ENCODE data around the gene PANK3. TPM values are rescaled to one million over a fixed set of nuclear protein-coding genes. Genes with fewer than 3 reads are reported as not detected.
"Not testable (repeated sequence)": the region's sequence is repeated elsewhere in the genome, so short reads cannot be mapped to it uniquely, and the experiment has no call there.

The PANK3 gene
- total and polyA plus RNA-seq, 4 donors, result 8.0 to 57.1 (median 27.9) TPM

- WGBS, 2 donors, result 73 to 94% methylated on average over 2 of the region's 2 CpGs
- DNase-seq (no peak), ATAC-seq (ENCODE audit: low FRiP score) (no peak)
- Histone ChIP-seq H3K4me1 (ENCODE audit: control insufficient read depth in 1 of 2, insufficient read depth in 2 of 2, low read length in 2 of 2) (no peaks in the 10 kb centered on the region), H3K9me3 (ENCODE audit: control insufficient read depth, low read length) (no peaks in the 10 kb centered on the region), H3K4me3 (ENCODE audit: low read length in 2 of 2) (no peak overlapping the region), H3K27me3 (ENCODE audit: control insufficient read depth in 1 of 2, insufficient read depth in 2 of 2, low read length in 1 of 2) (peaks cover 0 to 1% of the 10 kb centered on the region in 2 donors), H3K36me3 (ENCODE audit: control insufficient read depth in 1 of 2, insufficient read depth in 2 of 2, low read length in 1 of 2) (no peaks in the 10 kb centered on the region), H3K27ac (ENCODE audit: low read depth in 1 of 2, low read length in 2 of 2) (no peak overlapping the region)
- intact Hi-C loops (cut with DNase I), result no loop called here
These were observed 22.8 kb upstream of the PANK3 start for GRCh38 chr5:168601972-168602371.

DNA sequence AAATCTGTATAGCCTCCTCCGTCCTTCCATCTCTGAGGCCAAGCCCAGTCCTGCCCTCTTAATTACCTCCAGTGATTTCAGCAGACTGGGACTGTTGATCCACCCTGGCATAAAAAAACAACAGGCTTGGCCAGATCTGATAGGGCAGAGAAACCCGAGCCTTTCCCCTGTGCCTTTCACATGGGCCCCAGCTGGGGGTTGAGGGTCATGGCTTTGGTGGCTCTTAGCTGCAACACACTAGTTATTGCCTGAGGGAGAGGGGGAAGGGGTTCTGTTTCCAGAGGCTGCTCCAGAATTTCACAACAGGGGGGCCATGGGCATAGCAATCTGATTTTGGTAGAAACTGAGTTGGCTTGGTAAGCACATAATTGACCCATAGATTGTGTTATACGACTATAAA, 21.2 kb upstream of the PANK3 start:
- H3K27ac ChIP-seq (ENCODE audit: low read depth in 1 of 2, low read length in 2 of 2), result no peak overlapping the region
- H3K4me1 ChIP-seq (ENCODE audit: control insufficient read depth in 1 of 2, insufficient read depth in 2 of 2, low read length in 2 of 2), result no peaks in the 10 kb centered on the region
- 64 to 70% methylated on average over 3 of the region's 3 CpGs for WGBS, 2 donors
- intact Hi-C loops (cut with DNase I), result no loop called here
- H3K36me3 ChIP-seq (ENCODE audit: control insufficient read depth in 1 of 2, insufficient read depth in 2 of 2, low read length in 1 of 2), result no peaks in the 10 kb centered on the region
- no peaks in the 10 kb centered on the region for H3K9me3 ChIP-seq (ENCODE audit: control insufficient read depth, low read length)
- DNase-seq (no peak), ATAC-seq (ENCODE audit: low FRiP score) (no peak)
- no peak overlapping the region for H3K4me3 ChIP-seq (ENCODE audit: low read length in 2 of 2)
- H3K27me3 ChIP-seq (ENCODE audit: control insufficient read depth in 1 of 2, insufficient read depth in 2 of 2, low read length in 1 of 2), result peaks cover 0 to 1% of the 10 kb centered on the region in 2 donors

- DNase-seq, result no peak
- no peaks in the 10 kb centered on the region for H3K4me1 ChIP-seq (ENCODE audit: control insufficient read depth in 1 of 2, insufficient read depth in 2 of 2, low read length in 2 of 2)
- peaks cover 0 to 1% of the 10 kb centered on the region in 2 donors for H3K27me3 ChIP-seq (ENCODE audit: control insufficient read depth in 1 of 2, insufficient read depth in 2 of 2, low read length in 1 of 2)
- no peak overlapping the region for H3K4me3 ChIP-seq (ENCODE audit: low read length in 2 of 2)
- no peak for ATAC-seq (ENCODE audit: low FRiP score)
- H3K27ac ChIP-seq (ENCODE audit: low read depth in 1 of 2, low read length in 2 of 2), result no peak overlapping the region
- intact Hi-C loops (cut with DNase I), result no loop called here
- WGBS, 2 donors, result 92 to 95% methylated on average over 10 of the region's 10 CpGs
- H3K9me3 ChIP-seq (ENCODE audit: control insufficient read depth, low read length), result no peaks in the 10 kb centered on the region
- H3K36me3 ChIP-seq (ENCODE audit: control insufficient read depth in 1 of 2, insufficient read depth in 2 of 2, low read length in 1 of 2), result no peaks in the 10 kb centered on the region
These were observed 20.7 kb upstream of the PANK3 start for GRCh38 chr5:168599826-168600225.

- H3K27ac ChIP-seq (ENCODE audit: low read depth in 1 of 2, low read length in 2 of 2), result no peak overlapping the region
- H3K9me3 ChIP-seq (ENCODE audit: control insufficient read depth, low read length), result no peaks in the 10 kb centered on the region
- 60 to 70% methylated on average over 3 of the region's 3 CpGs for WGBS, 2 donors
- no peak overlapping the region for H3K4me3 ChIP-seq (ENCODE audit: low read length in 2 of 2)
- intact Hi-C loops (cut with DNase I), result no loop called here
- ATAC-seq (ENCODE audit: low FRiP score), result no peak
- no peak for DNase-seq
- peaks cover 0 to 1% of the 10 kb centered on the region in 2 donors for H3K27me3 ChIP-seq (ENCODE audit: control insufficient read depth in 1 of 2, insufficient read depth in 2 of 2, low read length in 1 of 2)
- no peaks in the 10 kb centered on the region for H3K4me1 ChIP-seq (ENCODE audit: control insufficient read depth in 1 of 2, insufficient read depth in 2 of 2, low read length in 2 of 2)
- no peaks in the 10 kb centered on the region for H3K36me3 ChIP-seq (ENCODE audit: control insufficient read depth in 1 of 2, insufficient read depth in 2 of 2, low read length in 1 of 2)
These were observed 19.5 kb upstream of the PANK3 start for GRCh38 chr5:168598639-168599038.

DNA sequence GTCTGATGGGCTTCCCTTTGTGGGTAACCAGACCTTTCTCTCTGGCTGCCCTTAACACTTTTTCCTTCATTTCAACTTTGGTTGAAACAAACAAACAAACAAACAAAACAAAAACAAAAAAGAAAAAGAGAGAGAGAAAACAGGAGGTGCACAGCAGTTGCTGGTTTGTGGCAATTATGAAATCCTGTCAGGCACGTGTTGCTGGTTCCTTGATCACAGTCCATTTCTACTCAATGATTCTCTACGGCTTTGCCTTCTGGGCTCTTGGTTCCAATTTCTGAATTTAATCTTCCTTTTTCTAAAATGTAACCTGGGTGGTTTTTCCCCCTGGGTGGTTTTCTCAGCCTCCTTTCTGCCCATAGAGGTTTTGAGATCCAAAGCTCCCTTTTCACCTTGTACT, 17.8 kb upstream of the PANK3 start:
- 78 to 80% methylated on average over 2 of the region's 2 CpGs for whole genome bisulfite sequencing, 2 donors
- intact Hi-C loops (cut with DNase I), result no loop called here
- ATAC-seq (ENCODE audit: low FRiP score) (no peak), DNase-seq (no peak)
- H3K4me1 ChIP-seq (ENCODE audit: control insufficient read depth in 1 of 2, insufficient read depth in 2 of 2, low read length in 2 of 2), result no peaks in the 10 kb centered on the region
- peaks cover 0 to 1% of the 10 kb centered on the region in 2 donors for H3K27me3 ChIP-seq (ENCODE audit: control insufficient read depth in 1 of 2, insufficient read depth in 2 of 2, low read length in 1 of 2)
- H3K27ac ChIP-seq (ENCODE audit: low read depth in 1 of 2, low read length in 2 of 2), result no peak overlapping the region
- H3K4me3 ChIP-seq (ENCODE audit: low read length in 2 of 2), result no peak overlapping the region
- H3K9me3 ChIP-seq (ENCODE audit: control insufficient read depth, low read length), result no peaks in the 10 kb centered on the region
- no peaks in the 10 kb centered on the region for H3K36me3 ChIP-seq (ENCODE audit: control insufficient read depth in 1 of 2, insufficient read depth in 2 of 2, low read length in 1 of 2)

DNA sequence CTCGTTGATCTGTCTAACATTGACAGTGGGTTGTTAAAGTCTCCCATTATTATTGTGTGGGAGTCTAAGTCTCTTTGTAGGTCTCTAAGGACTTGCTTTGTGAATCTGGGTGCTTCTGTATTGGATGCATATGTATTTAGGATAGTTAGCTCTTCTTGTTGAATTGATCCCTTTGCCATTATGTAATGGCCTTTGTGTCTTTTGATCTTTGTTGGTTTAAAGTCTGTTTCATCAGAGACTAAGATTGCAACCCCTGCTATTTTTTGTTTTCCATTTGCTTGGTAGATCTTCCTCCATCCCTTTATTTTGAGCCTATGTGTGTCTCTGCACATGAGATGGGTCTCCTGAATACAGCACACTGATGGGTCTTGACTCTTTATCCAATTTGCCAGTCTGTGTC, 17.0 kb upstream of the PANK3 start:
- H3K27me3 ChIP-seq (ENCODE audit: control insufficient read depth in 1 of 2, insufficient read depth in 2 of 2, low read length in 1 of 2); ATAC-seq (ENCODE audit: low FRiP score); H3K4me1 ChIP-seq (ENCODE audit: control insufficient read depth in 1 of 2, insufficient read depth in 2 of 2, low read length in 2 of 2); H3K9me3 ChIP-seq (ENCODE audit: control insufficient read depth, low read length); H3K4me3 ChIP-seq (ENCODE audit: low read length in 2 of 2); H3K36me3 ChIP-seq (ENCODE audit: control insufficient read depth in 1 of 2, insufficient read depth in 2 of 2, low read length in 1 of 2); H3K27ac ChIP-seq (ENCODE audit: low read depth in 1 of 2, low read length in 2 of 2); intact Hi-C loops (cut with DNase I); DNase-seq: not testable (repeated sequence)
- 81 to 82% methylated on average over 1 of the region's 1 CpG for WGBS, 2 donors

DNA sequence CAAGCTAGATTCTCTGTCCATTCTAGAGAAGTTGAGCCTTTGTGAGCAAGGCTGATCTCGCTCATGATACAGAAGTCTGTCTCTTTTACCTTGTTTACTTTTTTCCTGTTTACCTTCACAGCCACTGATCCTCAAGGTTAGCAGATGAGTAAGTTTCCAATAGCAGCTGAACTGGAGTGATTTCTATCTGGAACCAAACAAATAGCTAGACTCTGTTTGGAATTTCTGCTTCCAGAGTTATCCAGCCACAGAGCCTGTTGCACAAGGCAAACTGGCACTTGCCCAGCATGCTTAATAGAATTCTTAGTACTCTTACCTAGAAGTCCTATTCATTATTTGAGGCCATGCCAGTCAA, 12.8 kb upstream of the PANK3 start:
- no peaks in the 10 kb centered on the region for H3K27me3 ChIP-seq (ENCODE audit: control insufficient read depth in 1 of 2, insufficient read depth in 2 of 2, low read length in 1 of 2)
- intact Hi-C loops (cut with DNase I), result no loop called here
- 91 to 97% methylated on average over 1 of the region's 1 CpG for WGBS, 2 donors
- ATAC-seq (ENCODE audit: low FRiP score) (no peak), DNase-seq (no peak)
- H3K36me3 ChIP-seq (ENCODE audit: control insufficient read depth in 1 of 2, insufficient read depth in 2 of 2, low read length in 1 of 2), result no peaks in the 10 kb centered on the region
- no peak overlapping the region for H3K4me3 ChIP-seq (ENCODE audit: low read length in 2 of 2)
- H3K4me1 ChIP-seq (ENCODE audit: control insufficient read depth in 1 of 2, insufficient read depth in 2 of 2, low read length in 2 of 2), result no peaks in the 10 kb centered on the region
- H3K27ac ChIP-seq (ENCODE audit: low read depth in 1 of 2, low read length in 2 of 2), result no peak overlapping the region
- H3K9me3 ChIP-seq (ENCODE audit: control insufficient read depth, low read length), result no peaks in the 10 kb centered on the region

- Histone ChIP-seq H3K36me3 (ENCODE audit: control insufficient read depth in 1 of 2, insufficient read depth in 2 of 2, low read length in 1 of 2) (no peaks in the 10 kb centered on the region), H3K9me3 (ENCODE audit: control insufficient read depth, low read length) (no peaks in the 10 kb centered on the region), H3K4me3 (ENCODE audit: low read length in 2 of 2) (no peak overlapping the region), H3K27ac (ENCODE audit: low read depth in 1 of 2, low read length in 2 of 2) (no peak overlapping the region), H3K27me3 (ENCODE audit: control insufficient read depth in 1 of 2, insufficient read depth in 2 of 2, low read length in 1 of 2) (no peaks in the 10 kb centered on the region), H3K4me1 (ENCODE audit: control insufficient read depth in 1 of 2, insufficient read depth in 2 of 2, low read length in 2 of 2) (no peaks in the 10 kb centered on the region)
- intact Hi-C loops (cut with DNase I), result no loop called here
- WGBS, 2 donors, result 14 to 18% methylated on average over 2 of the region's 2 CpGs
- ATAC-seq (ENCODE audit: low FRiP score) (no peak), DNase-seq (no peak)
These were observed 12.3 kb upstream of the PANK3 start for GRCh38 chr5:168591302-168592013.

DNA sequence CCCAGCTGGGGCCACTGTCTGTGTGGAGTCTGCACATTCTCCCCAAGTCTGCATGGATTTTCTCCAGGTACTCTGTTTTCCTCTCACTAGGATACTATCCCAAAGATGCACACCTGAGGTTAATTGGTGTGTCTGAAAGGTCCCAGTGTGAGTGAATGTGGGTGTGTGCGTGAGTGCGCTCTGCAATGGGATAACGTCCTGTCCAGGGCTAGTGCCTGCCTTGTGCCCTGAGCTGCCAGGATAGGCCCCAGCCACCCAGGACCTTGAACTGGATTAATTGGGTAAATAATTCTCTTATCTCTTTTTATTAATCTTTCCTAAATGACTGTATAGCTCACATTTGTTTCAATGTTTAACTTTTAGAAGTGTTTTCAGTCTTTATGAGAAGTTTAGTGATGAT, 11.5 kb upstream of the PANK3 start:
- no peaks in the 10 kb centered on the region for H3K36me3 ChIP-seq (ENCODE audit: control insufficient read depth in 1 of 2, insufficient read depth in 2 of 2, low read length in 1 of 2)
- ATAC-seq (ENCODE audit: low FRiP score), result no peak
- intact Hi-C loops (cut with DNase I), result no loop called here
- H3K4me3 ChIP-seq (ENCODE audit: low read length in 2 of 2), result no peak overlapping the region
- WGBS, 2 donors, result 86 to 90% methylated on average over 3 of the region's 3 CpGs
- DNase-seq, result no peak
- H3K9me3 ChIP-seq (ENCODE audit: control insufficient read depth, low read length), result no peaks in the 10 kb centered on the region
- no peaks in the 10 kb centered on the region for H3K4me1 ChIP-seq (ENCODE audit: control insufficient read depth in 1 of 2, insufficient read depth in 2 of 2, low read length in 2 of 2)
- no peaks in the 10 kb centered on the region for H3K27me3 ChIP-seq (ENCODE audit: control insufficient read depth in 1 of 2, insufficient read depth in 2 of 2, low read length in 1 of 2)
- H3K27ac ChIP-seq (ENCODE audit: low read depth in 1 of 2, low read length in 2 of 2), result no peak overlapping the region

Data from aorta (tissue), 5 donors.